Keratinocyte (primary cell): Measurements from ENCODE around the gene TENT4A. TPM values are rescaled to one million over a fixed set of nuclear protein-coding genes. Genes with fewer than 3 reads are reported as not detected.

Experiments
- DNase-seq: peaks from one replicate; pipeline ENCODE4 v3.0.0-alpha.2; 2011; ENCODE audit warnings: low read depth, missing footprints, low spot score
- FAIRE-seq: peaks from 2 replicates; lab custom pipeline; 2011; peaks lifted over from hg19 to GRCh38; lab: Jason Lieb, UNC
- H2AFZ ChIP-seq: 2 replicates; pipeline ENCODE4 v1.6.0; 2012; ENCODE audit warnings: low read length, control low read depth, inconsistent platforms; ENCODE audit not compliant: control insufficient read depth
- H3K27ac ChIP-seq: 2 replicates; pipeline ENCODE4 v1.5.1; 2011; ENCODE audit warnings: low read length; ENCODE audit not compliant: control insufficient read depth, insufficient read depth
- H3K27me3 ChIP-seq: 3 replicates; pipeline ENCODE4 v1.6.0; 2011; ENCODE audit warnings: low read length; ENCODE audit not compliant: control insufficient read depth, insufficient read depth; ENCODE audit errors: extremely low read depth
- H3K36me3 ChIP-seq, 2 experiments: 2 replicates in 1 of 2; 3 replicates in 1 of 2; pipeline ENCODE4 v1.5.1; 2011; ENCODE audit warnings: low read length in 2 of 2, mild to moderate bottlenecking in 1 of 2; ENCODE audit not compliant: control insufficient read depth in 2 of 2, insufficient read depth in 2 of 2; ENCODE audit errors: extremely low read depth in 1 of 2
- H3K4me1 ChIP-seq: 3 replicates; pipeline ENCODE4 v1.5.1; 2011; ENCODE audit warnings: low read length; ENCODE audit not compliant: control insufficient read depth, insufficient read depth; ENCODE audit errors: extremely low read depth
- H3K4me2 ChIP-seq: 3 replicates; pipeline ENCODE4 v1.6.0; 2011; ENCODE audit warnings: low read depth, low read length; ENCODE audit not compliant: control insufficient read depth, insufficient read depth; ENCODE audit errors: extremely low read depth
- H3K4me3 ChIP-seq, 3 experiments: fragments of 200-600 bp in 1 of 3; sonication (generic) in 1 of 3; 2 replicates in 2 of 3; 3 replicates in 1 of 3; pipeline ENCODE4 v1.5.1; 2011 to 2016; ENCODE audit warnings: low read length in 3 of 3, mild to moderate bottlenecking in 3 of 3, control low read depth in 2 of 3, inconsistent platforms in 1 of 3, low read depth in 1 of 3, mixed read lengths in 1 of 3, mixed run types in 1 of 3, moderate library complexity in 1 of 3; ENCODE audit not compliant: control insufficient read depth in 2 of 3, insufficient read depth in 2 of 3; ENCODE audit errors: extremely low read depth in 1 of 3
- H3K79me2 ChIP-seq: 2 replicates; pipeline ENCODE4 v1.6.0; 2012; ENCODE audit warnings: low read length; ENCODE audit not compliant: control insufficient read depth, insufficient read depth
- H3K9ac ChIP-seq: 3 replicates; pipeline ENCODE4 v1.6.0; 2011; ENCODE audit warnings: low read length; ENCODE audit not compliant: control insufficient read depth, insufficient read depth; ENCODE audit errors: extremely low read depth
- H3K9me1 ChIP-seq: 3 replicates; pipeline ENCODE4 v1.6.0; 2011; ENCODE audit warnings: low read length; ENCODE audit not compliant: control insufficient read depth, insufficient read depth; ENCODE audit errors: extremely low read depth
- H3K9me3 ChIP-seq: 2 replicates; pipeline ENCODE4 v1.5.1; 2012; ENCODE audit warnings: low read depth, low read length; ENCODE audit not compliant: control insufficient read depth
- H4K20me1 ChIP-seq: 3 replicates; pipeline ENCODE4 v1.6.0; 2011; ENCODE audit warnings: low read length; ENCODE audit not compliant: control insufficient read depth, insufficient read depth; ENCODE audit errors: extremely low read depth
- EZH2 ChIP-seq: IDR thresholded peaks from one replicate; pipeline ENCODE4 v1.6.1; 2012; ENCODE audit warnings: inconsistent platforms, mild to moderate bottlenecking, low read length, moderate library complexity
- dilution Hi-C: fragments of 300-500 bp; cut with MboI; formaldehyde crosslinking; loops from one replicate; pipeline ENCODE4 v1.7.0; 2020; ENCODE audit warnings: low sequenced_read_pairs; ENCODE audit not compliant: extremely low pct_ligation_motif_present
- polyA plus RNA-seq, 5 experiments: library from polyadenylated mRNA; depleted of rRNA in 3 of 5; stranded (reverse) in 3 of 5; stranded (forward) in 1 of 5; unstranded in 1 of 5; fragments of >200 nt; gene quantifications; 1 replicate in 1 of 5; 2 replicates in 3 of 5; 3 replicates in 1 of 5; pipeline versions ENCODE4 v1.2.1 to v1.2.3, GENCODE V29; 2011 to 2012; ENCODE audit warnings: missing spikeins in 2 of 5, low read depth in 1 of 5, low replicate concordance in 1 of 5
- TF ChIP-seq, protein P1 (sequence below), 3 experiments: IDR thresholded peaks in 1 of 3; conservative IDR thresholded peaks in 1 of 3; optimal IDR thresholded peaks in 1 of 3; 2 replicates in 2 of 3; 3 replicates in 1 of 3; pipeline versions ENCODE3 to v1.5.1; 2011; ENCODE audit warnings: low read length in 3 of 3, mild to moderate bottlenecking in 3 of 3, moderate library complexity in 2 of 3, control low read depth in 1 of 3, inconsistent platforms in 1 of 3; ENCODE audit not compliant: insufficient read depth in 2 of 3; ENCODE audit errors: extremely low read depth in 1 of 3

TENT4A gene
- polyA plus RNA-seq, 1 donor (not counting 4 experiments of a cell fraction or from before 2014, with no cell fraction given): 5.9 TPM

DNA sequence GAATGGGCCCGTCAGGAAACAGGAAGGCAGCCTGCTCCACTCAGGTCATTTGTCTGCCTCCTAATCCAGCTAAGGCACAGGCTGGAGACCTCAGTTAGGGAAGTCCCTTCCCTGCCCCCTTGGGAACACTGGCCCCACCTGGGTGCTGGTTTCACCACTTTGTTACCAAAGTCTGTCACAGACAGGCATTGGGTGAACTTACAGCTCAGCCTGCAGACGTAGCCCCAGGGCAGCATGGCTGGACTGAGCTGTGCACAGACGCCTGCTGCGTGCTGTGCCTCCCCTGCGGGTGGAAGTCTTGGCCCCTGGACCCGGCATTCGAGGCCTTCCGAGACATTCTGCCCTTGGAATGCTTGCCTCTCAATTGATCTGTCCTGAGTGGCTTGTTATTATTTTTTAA lies 48.9 kb downstream of the TENT4A start:
- H3K9ac ChIP-seq: no peak overlapping the region
- no peak overlapping the region for H3K4me2 ChIP-seq
- H2AFZ ChIP-seq: no peak overlapping the region
- no peak for TF ChIP-seq EZH2
- TF ChIP-seq, protein P1, sequence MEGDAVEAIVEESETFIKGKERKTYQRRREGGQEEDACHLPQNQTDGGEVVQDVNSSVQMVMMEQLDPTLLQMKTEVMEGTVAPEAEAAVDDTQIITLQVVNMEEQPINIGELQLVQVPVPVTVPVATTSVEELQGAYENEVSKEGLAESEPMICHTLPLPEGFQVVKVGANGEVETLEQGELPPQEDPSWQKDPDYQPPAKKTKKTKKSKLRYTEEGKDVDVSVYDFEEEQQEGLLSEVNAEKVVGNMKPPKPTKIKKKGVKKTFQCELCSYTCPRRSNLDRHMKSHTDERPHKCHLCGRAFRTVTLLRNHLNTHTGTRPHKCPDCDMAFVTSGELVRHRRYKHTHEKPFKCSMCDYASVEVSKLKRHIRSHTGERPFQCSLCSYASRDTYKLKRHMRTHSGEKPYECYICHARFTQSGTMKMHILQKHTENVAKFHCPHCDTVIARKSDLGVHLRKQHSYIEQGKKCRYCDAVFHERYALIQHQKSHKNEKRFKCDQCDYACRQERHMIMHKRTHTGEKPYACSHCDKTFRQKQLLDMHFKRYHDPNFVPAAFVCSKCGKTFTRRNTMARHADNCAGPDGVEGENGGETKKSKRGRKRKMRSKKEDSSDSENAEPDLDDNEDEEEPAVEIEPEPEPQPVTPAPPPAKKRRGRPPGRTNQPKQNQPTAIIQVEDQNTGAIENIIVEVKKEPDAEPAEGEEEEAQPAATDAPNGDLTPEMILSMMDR (optimal IDR thresholded peaks at IDR 0.05 in 1 of 3, IDR thresholded peaks at IDR 0.05 in 1 of 3, conservative IDR thresholded peaks at IDR 0.05 in 1 of 3; ENCODE audit: extremely low read depth in 1 of 3, insufficient read depth in 2 of 3, low read length in 3 of 3): no peak
- H3K4me1 ChIP-seq: peaks cover 14% of the 10 kb centered on the region
- H3K27me3 ChIP-seq: no peaks in the 10 kb centered on the region
- FAIRE-seq: no peak
- peaks cover 3% of the 10 kb centered on the region for H3K9me1 ChIP-seq
- dilution Hi-C loops: no loop called here
- H3K36me3 ChIP-seq: peaks cover 0 to 5% of the 10 kb centered on the region in 2 experiments
- H3K79me2 ChIP-seq: no peaks in the 10 kb centered on the region
- no peaks in the 10 kb centered on the region for H3K9me3 ChIP-seq
- H4K20me1 ChIP-seq: no peaks in the 10 kb centered on the region
- no peak overlapping the region for H3K4me3 ChIP-seq
- DNase-seq: no peak
- no peak overlapping the region for H3K27ac ChIP-seq

DNA sequence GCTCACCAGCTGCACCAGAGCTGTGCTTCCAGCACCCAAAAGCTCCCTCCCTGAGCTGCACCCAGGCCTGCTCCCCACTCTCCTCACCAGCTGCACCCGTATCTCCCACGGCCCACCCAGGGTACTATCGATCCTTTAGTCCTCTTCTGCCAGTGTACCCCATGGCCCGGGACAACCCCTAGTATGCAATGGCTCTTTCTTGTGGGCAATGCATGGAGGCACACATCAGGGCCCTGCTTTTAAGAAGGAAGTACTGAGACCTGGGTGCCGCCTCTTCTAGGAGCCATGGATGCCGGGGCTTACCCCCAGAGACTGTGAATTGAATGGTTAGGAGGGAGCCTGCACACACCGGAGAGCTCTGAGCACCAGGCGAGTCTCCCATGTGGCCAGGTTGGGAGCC lies 49.5 kb downstream of the TENT4A start:
- TF ChIP-seq EZH2: no peak
- Histone ChIP-seq H2AFZ (no peak overlapping the region), H3K9me1 (peaks cover 3% of the 10 kb centered on the region), H4K20me1 (no peaks in the 10 kb centered on the region), H3K4me3 (no peak overlapping the region), H3K79me2 (no peaks in the 10 kb centered on the region), H3K9ac (no peak overlapping the region), H3K9me3 (no peaks in the 10 kb centered on the region), H3K4me1 (peaks cover 20% of the 10 kb centered on the region), H3K27ac (no peak overlapping the region), H3K27me3 (no peaks in the 10 kb centered on the region), H3K36me3 (peaks cover 0 to 5% of the 10 kb centered on the region in 2 experiments), H3K4me2 (no peak overlapping the region)
- dilution Hi-C loops: no loop called here
- FAIRE-seq: no peak
- no peak for DNase-seq

DNA sequence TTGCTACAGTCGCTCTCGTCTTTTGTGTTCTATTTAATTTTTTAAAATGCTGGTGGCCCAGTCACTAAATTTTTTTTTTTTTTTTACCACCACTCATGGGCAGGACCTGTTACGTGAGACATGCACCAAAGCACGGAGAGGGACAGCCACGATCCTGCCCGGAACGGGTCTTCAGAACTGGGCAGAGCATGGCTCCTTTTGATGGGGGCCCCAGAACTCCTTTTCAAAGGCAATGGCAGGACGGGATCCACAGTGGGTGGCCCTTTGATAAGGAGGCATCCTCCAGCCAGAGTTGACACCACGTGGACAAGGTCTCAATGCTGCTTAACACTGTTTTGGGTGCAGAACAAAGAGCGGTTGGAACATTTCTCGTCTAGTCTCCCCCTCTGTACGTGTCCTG lies 50.0 kb downstream of the TENT4A start:
- dilution Hi-C loops: no loop called here
- Histone ChIP-seq H4K20me1 (no peaks in the 10 kb centered on the region), H3K4me2 (no peak overlapping the region), H3K27me3 (no peaks in the 10 kb centered on the region), H2AFZ (no peak overlapping the region), H3K79me2 (no peaks in the 10 kb centered on the region), H3K27ac (no peak overlapping the region), H3K4me1 (peaks cover 21% of the 10 kb centered on the region), H3K9ac (no peak overlapping the region), H3K9me1 (peaks cover 3% of the 10 kb centered on the region), H3K36me3 (peaks cover 0 to under 1% of the 10 kb centered on the region in 2 experiments), H3K4me3 (no peak overlapping the region), H3K9me3 (no peaks in the 10 kb centered on the region)
- no peak for DNase-seq
- TF ChIP-seq EZH2: no peak
- TF ChIP-seq, protein P1 (optimal IDR thresholded peaks at IDR 0.05 in 1 of 3, IDR thresholded peaks at IDR 0.05 in 1 of 3, conservative IDR thresholded peaks at IDR 0.05 in 1 of 3; ENCODE audit: extremely low read depth in 1 of 3, insufficient read depth in 2 of 3, low read length in 3 of 3): no peak
- no peak for FAIRE-seq
